MM.1S (cell line): ENCODE measurements around the gene OTOP3.

Experiments
- EZH2 ChIP-seq: fragments of 300-600 bp; sonication (generic); optimal IDR thresholded peaks from 2 replicates; pipeline ENCODE3; 2017; ENCODE audit warnings: low read depth, mild to moderate bottlenecking, antibody characterized with exemption, low read length, mixed read lengths
- EZH2phosphoT487 ChIP-seq: fragments of 300-600 bp; sonication (generic); IDR thresholded peaks from 2 replicates; pipeline ENCODE4 v1.6.1; 2018; ENCODE audit warnings: antibody characterized with exemption, low read length
- TF ChIP-seq, protein P1 (sequence below): fragments of 300-600 bp; sonication (generic); IDR thresholded peaks from 2 replicates; pipeline ENCODE4 v1.5.1; 2016; ENCODE audit warnings: antibody characterized with exemption, low read length, mixed read lengths

DNA sequence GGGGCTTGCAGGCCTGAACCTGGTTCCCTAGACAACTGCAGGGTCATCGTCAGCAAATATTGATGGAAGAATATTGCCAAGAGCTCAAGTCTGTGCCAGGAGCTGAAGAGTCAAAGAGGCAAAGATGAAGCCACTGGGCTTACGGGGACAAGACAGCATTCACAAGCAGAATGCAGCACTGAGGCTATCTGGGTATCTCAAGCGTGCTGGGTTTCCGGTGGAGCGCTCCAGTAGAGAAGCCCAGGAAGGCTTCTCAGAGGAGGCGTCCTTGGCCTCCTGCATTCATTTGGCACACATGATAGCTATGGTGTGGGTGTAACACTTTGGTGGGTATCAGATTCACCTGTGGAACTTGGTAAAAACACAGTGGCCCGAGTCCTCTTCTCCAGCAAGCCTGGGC lies 45.1 kb upstream of the OTOP3 start:
- TF ChIP-seq EZH2 (no peak), EZH2phosphoT487 (no peak)
- TF ChIP-seq, protein P1, sequence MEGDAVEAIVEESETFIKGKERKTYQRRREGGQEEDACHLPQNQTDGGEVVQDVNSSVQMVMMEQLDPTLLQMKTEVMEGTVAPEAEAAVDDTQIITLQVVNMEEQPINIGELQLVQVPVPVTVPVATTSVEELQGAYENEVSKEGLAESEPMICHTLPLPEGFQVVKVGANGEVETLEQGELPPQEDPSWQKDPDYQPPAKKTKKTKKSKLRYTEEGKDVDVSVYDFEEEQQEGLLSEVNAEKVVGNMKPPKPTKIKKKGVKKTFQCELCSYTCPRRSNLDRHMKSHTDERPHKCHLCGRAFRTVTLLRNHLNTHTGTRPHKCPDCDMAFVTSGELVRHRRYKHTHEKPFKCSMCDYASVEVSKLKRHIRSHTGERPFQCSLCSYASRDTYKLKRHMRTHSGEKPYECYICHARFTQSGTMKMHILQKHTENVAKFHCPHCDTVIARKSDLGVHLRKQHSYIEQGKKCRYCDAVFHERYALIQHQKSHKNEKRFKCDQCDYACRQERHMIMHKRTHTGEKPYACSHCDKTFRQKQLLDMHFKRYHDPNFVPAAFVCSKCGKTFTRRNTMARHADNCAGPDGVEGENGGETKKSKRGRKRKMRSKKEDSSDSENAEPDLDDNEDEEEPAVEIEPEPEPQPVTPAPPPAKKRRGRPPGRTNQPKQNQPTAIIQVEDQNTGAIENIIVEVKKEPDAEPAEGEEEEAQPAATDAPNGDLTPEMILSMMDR = no peak
